Measurements from ENCODE around the gene SHISA9. TPM values are rescaled to one million over a fixed set of nuclear protein-coding genes. Genes with fewer than 3 reads are reported as not detected.

The SHISA9 gene
- total RNA-seq, 4 donors from 2014 or later = 0.30 to 3.1 (median 0.66) TPM

GRCh38 chr16:13106464-13106863, 205.1 kb downstream of the SHISA9 start:
- TF ChIP-seq POLR2A (IDR thresholded peaks at IDR 0.05) (no peak), CTCF (IDR thresholded peaks at IDR 0.05) (no peak)
- intact Hi-C loops (cut with DNase I; ENCODE audit: low total_unique reads) = no loop called here
- no peak overlapping the region for H3K4me3 ChIP-seq (ENCODE audit: low read depth, poor library complexity, severe bottlenecking)
- peak in 1 of 2 donors; percentile 5 for DNase-seq (ENCODE audit: low spot score in 2 of 2)
- 83 to 95% methylated on average over 2 of the region's 2 CpGs for WGBS, 2 donors

DNA sequence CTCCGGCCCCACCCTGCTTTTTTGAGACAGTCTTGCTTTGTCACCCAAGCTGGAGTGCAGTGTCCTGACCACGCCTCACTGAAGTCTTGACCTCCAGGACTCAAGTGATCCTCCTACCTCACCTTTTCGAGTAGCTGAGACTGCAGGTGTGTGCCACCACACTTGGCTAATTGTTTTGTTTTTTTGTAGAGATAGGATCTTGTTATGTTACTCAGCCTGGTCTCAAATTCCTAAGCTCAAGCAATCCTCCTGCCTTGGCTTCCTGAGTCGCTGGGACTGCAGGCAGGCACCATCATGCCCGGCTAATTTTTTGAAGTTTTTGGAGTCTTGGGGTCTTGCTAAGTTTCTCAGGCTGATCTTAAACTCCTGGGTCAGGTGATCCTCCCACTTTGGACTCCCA, 206.7 kb downstream of the SHISA9 start:
- TF ChIP-seq CTCF (IDR thresholded peaks at IDR 0.05) (no peak), POLR2A (IDR thresholded peaks at IDR 0.05) (no peak)

GRCh38 chr16:13109171-13109570, 207.8 kb downstream of the SHISA9 start:
- intact Hi-C loops (cut with DNase I; ENCODE audit: low total_unique reads) = no loop called here
- peak in 1 of 2 donors; percentile 12 for DNase-seq (ENCODE audit: low spot score in 2 of 2)
- TF ChIP-seq POLR2A (IDR thresholded peaks at IDR 0.05) (no peak), CTCF (IDR thresholded peaks at IDR 0.05) (no peak)
- 75 to 94% methylated on average over 1 of the region's 1 CpG for whole genome bisulfite sequencing, 2 donors
- H3K4me3 ChIP-seq (ENCODE audit: low read depth, poor library complexity, severe bottlenecking) = no peak overlapping the region

More for the DNA sequence above, 206.7 kb downstream of the SHISA9 start:
- no peak overlapping the region for H3K4me3 ChIP-seq (ENCODE audit: low read depth, poor library complexity, severe bottlenecking)
- WGBS, 2 donors = 51 to 68% methylated on average over 5 of the region's 5 CpGs
- intact Hi-C loops (cut with DNase I; ENCODE audit: low total_unique reads) = no loop called here
- DNase-seq (ENCODE audit: low spot score in 2 of 2) = peak in 1 of 2 donors; percentile 37

- DNase-seq (ENCODE audit: low spot score in 2 of 2) = peak in 1 of 2 donors; percentile 48
- WGBS, 2 donors = 24% methylated on average over 7 of the region's 7 CpGs
- no peak overlapping the region for H3K4me3 ChIP-seq (ENCODE audit: low read depth, poor library complexity, severe bottlenecking)
- intact Hi-C loops (cut with DNase I; ENCODE audit: low total_unique reads) = no loop called here
- TF ChIP-seq POLR2A (IDR thresholded peaks at IDR 0.05) (no peak), CTCF (IDR thresholded peaks at IDR 0.05) (no peak)
Measured at GRCh38 chr16:13110124-13110796, 208.9 kb downstream of the SHISA9 start.

GRCh38 chr16:13111747-13112146, 210.3 kb downstream of the SHISA9 start:
- no peak overlapping the region for H3K4me3 ChIP-seq (ENCODE audit: low read depth, poor library complexity, severe bottlenecking)
- intact Hi-C loops (cut with DNase I; ENCODE audit: low total_unique reads) = no loop called here
- no peak for DNase-seq (ENCODE audit: low spot score in 2 of 2)
- WGBS, 2 donors = 74 to 77% methylated on average over 2 of the region's 2 CpGs
- TF ChIP-seq POLR2A (IDR thresholded peaks at IDR 0.05) (no peak), CTCF (IDR thresholded peaks at IDR 0.05) (no peak)

- peak in 1 of 2 donors; percentile 3 for DNase-seq (ENCODE audit: low spot score in 2 of 2)
- TF ChIP-seq CTCF (IDR thresholded peaks at IDR 0.05) (no peak), POLR2A (IDR thresholded peaks at IDR 0.05) (no peak)
- H3K4me3 ChIP-seq (ENCODE audit: low read depth, poor library complexity, severe bottlenecking) = no peak overlapping the region
- WGBS, 2 donors = 81 to 87% methylated on average over 3 of the region's 3 CpGs
- intact Hi-C loops (cut with DNase I; ENCODE audit: low total_unique reads) = no loop called here
Measured at GRCh38 chr16:13113741-13114140, 212.3 kb downstream of the SHISA9 start.
